Measurements from ENCODE around the gene CLASP1.

Gene CLASP1

GRCh38 chr2:121591199-121591598, 58.1 kb downstream of the CLASP1 start:
- TF ChIP-seq CTCF (IDR thresholded peaks at IDR 0.05) = no peak

GRCh38 chr2:121588357-121588756, 60.9 kb downstream of the CLASP1 start:
- TF ChIP-seq CTCF (IDR thresholded peaks at IDR 0.05) = no peak

GRCh38 chr2:121587131-121587530, 62.1 kb downstream of the CLASP1 start:
- TF ChIP-seq CTCF (IDR thresholded peaks at IDR 0.05) = no peak

- TF ChIP-seq CTCF (IDR thresholded peaks at IDR 0.05) = no peak
Observed at GRCh38 chr2:121584741-121585140, 64.5 kb downstream of the CLASP1 start.

GRCh38 chr2:121583555-121583954, 65.7 kb downstream of the CLASP1 start:
- no peak for TF ChIP-seq CTCF (IDR thresholded peaks at IDR 0.05)

GRCh38 chr2:121582272-121582671, 67.0 kb downstream of the CLASP1 start:
- TF ChIP-seq CTCF (IDR thresholded peaks at IDR 0.05) = no peak

- TF ChIP-seq CTCF (IDR thresholded peaks at IDR 0.05) = no peak
Observed at GRCh38 chr2:121579309-121579708, 70.0 kb downstream of the CLASP1 start.

GRCh38 chr2:121577381-121577780, 71.9 kb downstream of the CLASP1 start:
- TF ChIP-seq CTCF (IDR thresholded peaks at IDR 0.05) = no peak
